GM21723 (cell line): Measurements from ENCODE around the gene DISP3.

ENCODE experiments used
- ATAC-seq: cut with Tn5 transposase; IDR thresholded peaks from one replicate; pipeline ENCODE4 v1.9.1; 2021; ENCODE audit warnings: mild to moderate bottlenecking, moderate library complexity; ENCODE audit not compliant: unreplicated experiment

The DISP3 gene, protein sequence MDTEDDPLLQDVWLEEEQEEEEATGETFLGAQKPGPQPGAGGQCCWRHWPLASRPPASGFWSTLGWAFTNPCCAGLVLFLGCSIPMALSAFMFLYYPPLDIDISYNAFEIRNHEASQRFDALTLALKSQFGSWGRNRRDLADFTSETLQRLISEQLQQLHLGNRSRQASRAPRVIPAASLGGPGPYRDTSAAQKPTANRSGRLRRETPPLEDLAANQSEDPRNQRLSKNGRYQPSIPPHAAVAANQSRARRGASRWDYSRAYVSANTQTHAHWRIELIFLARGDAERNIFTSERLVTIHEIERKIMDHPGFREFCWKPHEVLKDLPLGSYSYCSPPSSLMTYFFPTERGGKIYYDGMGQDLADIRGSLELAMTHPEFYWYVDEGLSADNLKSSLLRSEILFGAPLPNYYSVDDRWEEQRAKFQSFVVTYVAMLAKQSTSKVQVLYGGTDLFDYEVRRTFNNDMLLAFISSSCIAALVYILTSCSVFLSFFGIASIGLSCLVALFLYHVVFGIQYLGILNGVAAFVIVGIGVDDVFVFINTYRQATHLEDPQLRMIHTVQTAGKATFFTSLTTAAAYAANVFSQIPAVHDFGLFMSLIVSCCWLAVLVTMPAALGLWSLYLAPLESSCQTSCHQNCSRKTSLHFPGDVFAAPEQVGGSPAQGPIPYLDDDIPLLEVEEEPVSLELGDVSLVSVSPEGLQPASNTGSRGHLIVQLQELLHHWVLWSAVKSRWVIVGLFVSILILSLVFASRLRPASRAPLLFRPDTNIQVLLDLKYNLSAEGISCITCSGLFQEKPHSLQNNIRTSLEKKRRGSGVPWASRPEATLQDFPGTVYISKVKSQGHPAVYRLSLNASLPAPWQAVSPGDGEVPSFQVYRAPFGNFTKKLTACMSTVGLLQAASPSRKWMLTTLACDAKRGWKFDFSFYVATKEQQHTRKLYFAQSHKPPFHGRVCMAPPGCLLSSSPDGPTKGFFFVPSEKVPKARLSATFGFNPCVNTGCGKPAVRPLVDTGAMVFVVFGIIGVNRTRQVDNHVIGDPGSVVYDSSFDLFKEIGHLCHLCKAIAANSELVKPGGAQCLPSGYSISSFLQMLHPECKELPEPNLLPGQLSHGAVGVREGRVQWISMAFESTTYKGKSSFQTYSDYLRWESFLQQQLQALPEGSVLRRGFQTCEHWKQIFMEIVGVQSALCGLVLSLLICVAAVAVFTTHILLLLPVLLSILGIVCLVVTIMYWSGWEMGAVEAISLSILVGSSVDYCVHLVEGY (N-terminal part only)

DNA sequence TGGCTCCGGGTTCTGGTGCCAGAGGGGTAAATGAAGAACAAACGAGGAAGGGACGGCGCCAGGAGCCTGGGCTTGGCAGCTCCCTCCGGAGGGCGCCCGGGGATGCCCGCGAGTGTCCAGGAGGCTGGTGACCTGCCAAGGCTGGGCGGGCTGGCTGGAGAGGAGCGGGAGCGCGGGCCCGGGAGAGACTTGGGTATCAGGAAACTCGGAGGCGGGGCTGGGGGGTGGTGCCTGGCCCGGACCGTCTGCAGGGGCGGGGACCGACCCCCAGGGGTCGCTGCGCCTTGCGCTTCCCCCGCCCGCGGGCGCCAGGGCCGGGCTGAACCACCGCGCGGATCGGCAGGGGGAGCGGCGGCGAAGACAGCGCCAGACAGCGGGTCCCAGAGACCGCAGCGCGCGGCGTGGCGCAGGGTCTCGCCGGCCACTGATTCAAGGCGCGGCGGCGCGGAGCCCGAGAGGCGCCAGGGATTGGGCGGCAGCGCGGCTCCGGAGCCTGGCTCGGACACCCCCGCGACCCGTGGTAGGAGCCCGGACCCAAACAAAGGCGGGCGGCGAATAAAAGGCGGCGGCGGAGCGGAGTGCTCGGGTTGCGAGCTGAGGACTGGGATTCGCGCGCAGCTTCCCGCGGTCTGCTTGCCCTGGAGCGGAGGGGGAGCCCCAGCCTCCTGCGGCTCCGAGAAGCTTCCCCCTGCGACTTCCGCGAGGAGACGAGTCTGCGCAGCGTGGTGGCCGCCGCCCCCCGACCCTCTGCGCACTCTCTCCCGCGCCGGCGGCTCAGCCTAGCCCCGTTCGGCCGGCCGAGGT is at the start of gene DISP3:
TSS of gene DISP3 (plus strand) at position 585 of the 804 bp plus-strand sequence. CDS start 21,838 bp downstream, outside the sequence.
- peak; percentile 72 for ATAC-seq

DNA sequence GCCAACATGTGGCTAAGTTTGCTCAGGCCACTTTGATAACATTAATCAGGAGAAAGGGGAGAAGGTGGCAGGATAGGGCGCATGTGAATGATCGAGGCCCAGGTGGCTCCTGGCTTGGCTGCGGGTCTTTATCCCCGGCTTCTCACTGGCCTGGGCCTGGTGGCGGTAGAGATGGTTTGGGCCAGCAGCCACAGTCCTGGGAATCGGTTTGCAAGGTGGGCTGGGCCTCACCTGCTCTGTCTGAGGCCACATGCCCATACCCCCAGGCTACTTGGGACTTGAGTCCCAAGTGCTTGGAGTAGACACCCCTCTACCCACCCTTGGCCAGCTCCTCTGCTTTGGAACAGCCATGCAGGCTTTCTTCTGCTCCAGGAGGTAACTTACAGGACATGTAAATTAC is 49.7 kb upstream of the DISP3 start:
- no peak for ATAC-seq

DNA sequence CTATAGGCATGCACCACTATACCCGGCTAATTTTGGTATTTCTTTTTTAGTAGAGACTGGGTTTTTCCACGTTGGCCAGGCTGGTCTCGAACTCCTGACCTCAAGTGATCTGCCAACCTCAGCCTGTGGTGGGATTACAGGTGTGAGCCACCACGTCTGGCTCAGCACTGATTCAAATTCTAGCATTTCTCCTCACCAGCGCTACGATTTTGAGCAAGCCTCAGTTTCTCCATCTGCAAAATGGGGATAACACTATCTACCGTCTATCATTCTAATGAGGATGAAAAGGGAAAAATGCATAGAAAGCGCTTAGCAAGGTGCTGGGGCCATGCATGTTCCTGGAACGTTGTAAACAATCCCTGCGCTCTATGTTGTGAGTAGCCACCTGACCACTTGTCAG is 49.0 kb upstream of the DISP3 start:
- ATAC-seq = no peak

DNA sequence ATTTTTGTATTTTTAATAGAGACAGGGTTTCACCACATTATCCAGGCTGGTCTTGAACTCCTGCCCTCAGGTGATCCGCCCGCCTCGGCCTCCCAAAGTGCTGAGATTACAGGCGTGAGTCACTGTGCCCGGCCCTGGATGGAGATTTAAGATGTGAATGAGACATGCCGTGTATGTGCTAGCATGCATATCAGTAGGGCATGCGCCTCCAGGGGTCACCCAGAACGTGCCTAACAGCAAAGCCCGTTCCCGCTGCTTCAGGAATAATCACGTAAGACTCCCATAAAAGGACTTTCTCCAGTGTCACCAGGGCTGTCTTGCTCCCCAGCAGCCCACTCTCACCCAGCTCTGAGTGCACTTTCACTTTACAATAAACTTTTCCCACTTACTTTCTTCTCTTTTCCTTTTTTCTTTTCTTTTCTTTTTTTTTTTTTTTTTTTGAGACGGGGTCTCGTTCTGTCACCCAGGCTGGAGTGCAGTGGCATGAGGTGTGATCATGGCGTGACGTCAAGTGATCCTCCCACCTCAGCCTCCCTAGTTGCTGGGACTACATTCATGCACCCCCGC is 46.9 kb upstream of the DISP3 start:
- ATAC-seq = no peak

DNA sequence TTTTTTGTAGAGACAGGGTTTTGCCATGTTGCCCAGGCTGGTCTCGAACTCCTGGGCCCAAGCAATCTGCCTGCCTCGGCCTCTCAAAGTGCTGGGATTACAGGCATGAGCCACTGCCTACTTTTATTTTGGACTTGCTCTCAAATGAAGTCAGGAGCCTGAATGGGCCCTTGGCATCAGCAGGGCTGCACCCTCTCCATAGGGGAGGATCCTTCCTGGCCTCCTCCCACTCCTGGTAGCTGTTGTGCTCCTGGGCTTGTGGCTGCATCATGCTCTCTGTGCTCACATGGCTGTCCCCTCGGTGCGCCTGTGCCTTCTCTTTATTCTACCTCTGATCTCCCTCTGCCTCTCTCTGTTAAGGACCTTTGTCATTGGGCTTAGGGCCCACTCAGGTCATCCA is 46.4 kb upstream of the DISP3 start:
- no peak for ATAC-seq

DNA sequence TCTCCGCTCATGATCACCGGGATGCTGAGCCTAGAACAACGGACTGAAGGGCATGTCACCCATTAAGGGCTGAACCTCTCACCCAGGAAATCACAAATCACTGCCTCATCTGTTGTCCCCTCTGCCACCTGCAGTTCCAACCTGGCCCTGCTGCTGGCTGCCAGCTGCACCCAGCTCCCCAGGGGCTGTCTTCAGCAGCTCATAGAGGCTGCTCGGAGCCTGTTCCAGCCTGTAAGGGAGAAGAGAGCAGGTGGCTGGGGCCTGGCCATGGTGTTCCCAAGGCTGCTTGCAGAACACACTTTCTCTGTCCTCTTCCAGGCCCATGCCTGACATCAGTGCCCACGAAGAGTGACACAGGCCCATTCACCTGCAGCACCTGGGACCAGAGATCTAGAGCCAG is 44.5 kb upstream of the DISP3 start:
- ATAC-seq = no peak

DNA sequence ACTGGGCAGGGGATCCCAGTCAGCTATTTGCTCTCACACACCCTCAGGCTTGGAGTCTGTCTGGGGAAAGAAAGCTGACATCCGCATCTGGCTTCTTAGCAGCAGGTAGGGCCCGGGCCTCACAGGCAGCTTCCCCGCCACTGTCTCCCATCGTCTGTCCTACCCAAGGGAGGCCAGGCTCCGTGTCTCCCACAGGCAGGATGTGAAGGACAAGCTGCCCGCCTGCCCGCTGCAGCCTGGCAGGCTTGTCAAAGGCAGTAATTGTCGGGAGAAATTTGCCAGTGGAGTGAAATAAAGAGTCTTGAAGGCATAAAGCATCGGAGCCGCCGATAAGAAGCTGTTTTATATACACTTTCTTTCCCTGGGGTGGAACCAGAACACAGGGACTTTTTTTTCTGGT is 44.0 kb upstream of the DISP3 start:
- ATAC-seq = no peak

DNA sequence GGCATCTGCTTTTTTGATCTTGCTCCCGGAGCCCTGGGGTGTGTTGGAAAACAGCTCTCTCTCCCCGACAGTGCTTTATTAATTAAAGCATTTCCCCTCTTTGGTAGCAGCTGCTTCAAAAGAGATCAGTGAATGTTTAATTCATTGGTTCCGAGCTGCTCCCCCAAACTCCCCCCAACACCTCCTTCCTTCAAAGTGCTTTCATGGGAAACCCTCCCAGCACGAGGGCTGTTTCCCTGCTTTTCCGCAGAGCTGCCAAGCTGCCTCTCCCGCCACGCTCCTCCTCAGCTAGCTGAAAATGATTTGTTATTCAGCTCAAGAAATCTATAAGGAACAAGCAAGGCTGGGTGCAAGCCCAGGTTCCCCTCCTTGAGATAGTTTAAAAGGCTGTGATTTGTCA is 40.0 kb upstream of the DISP3 start:
- no peak for ATAC-seq

DNA sequence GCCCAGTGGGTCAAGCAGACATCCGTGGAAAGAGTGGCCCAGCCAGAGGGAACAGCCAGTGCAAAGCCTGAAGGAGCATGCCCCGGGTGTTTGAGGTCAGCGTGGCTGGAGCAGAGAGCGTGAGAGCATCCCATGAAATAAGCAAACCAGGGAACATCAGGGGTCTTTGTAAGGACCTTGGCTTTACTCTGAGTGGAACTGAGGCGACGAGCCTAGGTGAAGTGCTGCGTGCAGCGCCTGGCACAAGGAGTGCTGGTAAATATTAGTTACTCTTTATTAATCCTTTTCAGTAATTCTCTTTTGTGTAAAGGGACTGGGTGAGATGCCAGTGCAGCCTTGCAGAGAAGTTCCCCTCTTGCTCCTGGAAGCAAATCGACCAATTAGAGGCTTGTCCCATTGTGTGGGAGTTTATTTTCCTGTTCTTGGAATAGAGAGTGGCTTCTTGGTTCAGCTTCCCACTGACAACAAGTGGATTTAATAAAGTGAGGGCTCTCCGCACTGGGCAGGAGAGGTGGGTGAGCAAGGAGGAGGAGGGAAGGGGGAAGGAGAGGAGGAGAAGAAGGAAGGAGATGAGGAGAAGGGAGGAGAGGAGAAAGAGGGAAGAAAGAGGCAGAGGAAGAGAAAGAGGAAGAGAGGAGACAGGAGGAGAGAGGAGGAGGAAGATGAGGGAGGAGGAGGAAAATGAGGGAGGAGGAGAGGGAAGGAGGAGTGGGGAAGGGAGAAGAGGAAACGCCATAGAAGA is 37.6 kb upstream of the DISP3 start:
- no peak for ATAC-seq

DNA sequence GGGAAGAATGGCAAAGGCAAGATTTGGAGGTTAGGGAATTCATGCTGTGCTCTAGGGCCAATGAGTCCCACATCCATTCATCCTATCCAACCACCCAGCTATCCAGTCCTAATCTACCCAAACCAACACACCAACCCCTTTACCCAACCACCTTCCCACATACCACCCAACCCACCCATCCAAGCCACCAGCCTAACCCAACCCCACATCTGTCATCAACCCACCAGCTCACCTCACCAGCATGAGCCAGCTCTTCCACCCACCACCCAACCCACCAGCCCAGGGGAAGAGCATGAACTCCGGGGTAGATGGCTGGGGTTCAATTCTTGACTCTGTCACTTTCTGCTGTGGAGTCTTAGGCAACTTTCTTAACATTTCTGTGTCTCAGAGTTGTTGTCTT is 35.9 kb upstream of the DISP3 start:
- no peak for ATAC-seq

DNA sequence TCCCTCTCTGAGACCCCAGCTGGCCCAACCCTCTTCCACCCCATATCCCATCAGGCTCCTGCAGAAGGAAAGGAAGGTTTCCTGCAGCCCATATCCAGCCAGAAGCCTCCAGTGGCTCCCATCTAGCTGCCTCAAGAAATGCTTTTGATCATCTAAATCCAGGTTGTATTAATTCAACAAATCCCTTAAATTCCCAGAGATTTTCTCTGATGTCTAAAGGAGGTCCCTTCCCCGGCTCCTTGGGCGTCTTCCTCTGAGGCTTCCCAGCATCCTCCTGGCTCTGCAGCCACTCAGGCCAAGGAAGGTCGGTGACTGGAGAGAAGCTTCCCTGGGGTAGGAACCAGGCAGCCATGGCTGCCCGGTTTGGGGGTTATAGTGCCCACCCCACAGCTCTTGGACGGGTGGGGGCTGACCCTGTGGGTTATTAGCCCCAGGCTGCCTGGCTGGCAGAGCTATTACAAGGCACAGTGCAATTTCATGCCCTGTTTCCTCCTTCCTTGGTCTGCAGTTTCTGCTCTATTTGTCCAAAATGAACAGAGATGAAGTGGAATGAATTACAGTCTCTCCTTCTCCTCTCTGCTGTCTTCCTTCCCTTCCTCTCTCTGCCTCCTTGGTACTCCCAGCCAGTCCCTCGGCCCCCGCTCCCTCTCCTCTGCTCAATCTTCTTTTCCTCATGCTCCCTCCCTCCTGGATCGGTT is 34.8 kb upstream of the DISP3 start:
- ATAC-seq = no peak

DNA sequence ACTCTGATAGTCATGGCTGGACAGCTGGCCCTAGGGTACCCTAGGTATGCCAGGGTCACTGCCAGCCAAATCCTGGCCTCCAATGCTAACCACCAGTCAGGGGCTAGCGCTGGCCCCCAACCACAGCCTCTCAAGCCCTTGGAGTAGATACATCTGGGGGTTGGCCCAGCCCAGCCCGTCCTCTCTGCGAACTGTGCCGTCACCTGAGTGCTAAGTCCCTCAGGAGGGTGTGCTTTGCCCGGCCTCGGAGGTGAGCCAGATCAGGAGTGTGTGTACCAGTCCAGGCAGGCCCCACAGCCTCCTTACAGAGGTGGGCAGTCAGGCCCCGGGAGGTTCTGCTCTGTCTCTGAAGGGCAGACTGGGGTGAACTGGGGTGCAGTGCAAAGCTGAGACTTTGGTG is 34.0 kb upstream of the DISP3 start:
- no peak for ATAC-seq

DNA sequence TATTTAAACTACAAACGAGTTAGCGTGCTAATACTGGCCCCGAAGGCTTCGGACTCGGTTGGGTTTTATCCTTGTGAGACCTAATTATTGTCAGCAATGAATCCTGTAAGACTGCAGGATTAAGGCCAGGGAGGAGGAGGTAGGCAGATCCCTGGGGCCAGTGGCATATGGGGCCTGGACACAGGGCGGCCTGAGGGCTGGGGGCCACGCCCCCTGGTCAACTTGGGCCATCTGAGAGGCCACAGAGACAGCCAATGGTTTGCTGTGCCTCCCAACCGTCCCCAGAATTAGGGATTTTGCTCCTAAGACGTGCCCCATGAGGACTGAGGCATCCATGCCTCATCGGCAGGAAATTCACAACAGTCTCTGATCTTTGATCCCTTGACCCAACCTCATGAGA is 31.1 kb upstream of the DISP3 start:
- ATAC-seq = no peak

DNA sequence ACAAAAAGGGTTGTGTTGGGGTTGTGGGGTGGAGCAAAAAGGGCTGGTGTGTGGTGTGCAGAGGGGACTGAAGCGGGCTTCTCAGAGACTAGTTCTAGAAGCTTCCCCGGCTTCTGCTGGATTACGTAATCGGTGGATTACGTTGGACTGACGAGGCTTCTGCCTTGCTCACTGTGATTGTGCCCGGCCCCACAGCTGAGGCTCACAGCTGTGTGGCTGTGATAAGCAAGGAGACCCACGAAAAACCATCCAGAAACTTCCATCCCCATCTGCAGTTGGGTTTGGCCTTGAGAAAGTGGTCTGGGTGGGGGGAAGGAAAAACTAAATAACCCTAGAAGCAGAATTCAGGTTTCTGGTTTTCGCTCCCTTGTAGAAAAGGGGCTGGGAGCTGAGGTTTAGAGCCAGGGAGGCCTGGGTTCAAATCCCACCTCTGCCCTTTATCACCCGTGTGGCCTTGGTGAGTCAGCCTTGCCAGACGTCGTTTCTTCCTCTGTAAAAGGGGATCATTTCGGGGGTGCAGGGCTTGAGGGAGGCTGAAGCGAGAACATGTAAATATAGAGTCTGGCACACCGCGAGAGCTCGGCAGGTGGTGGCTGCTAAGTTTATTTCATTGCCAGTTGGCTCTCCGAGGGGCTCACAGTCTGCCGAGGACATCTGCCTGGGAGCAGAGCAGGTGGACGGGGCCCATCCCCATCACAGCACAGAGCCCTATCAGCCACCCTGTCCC is 30.4 kb upstream of the DISP3 start:
- ATAC-seq = no peak

DNA sequence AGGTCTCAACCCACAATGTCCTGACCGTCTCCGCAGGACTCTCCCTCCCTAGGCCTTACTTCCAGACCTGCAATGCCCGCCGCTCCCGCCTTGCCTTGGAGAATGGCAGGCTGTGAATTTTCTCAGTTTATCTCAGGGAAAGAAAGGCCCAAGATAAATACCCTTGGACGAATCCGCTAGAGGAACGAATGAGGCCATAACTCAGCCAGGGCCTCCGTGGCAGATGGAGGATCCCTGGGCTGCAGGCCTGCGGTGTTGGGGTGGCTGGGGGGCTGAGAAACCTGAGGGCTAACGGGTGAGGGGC is 29.9 kb upstream of the DISP3 start:
- no peak for ATAC-seq

DNA sequence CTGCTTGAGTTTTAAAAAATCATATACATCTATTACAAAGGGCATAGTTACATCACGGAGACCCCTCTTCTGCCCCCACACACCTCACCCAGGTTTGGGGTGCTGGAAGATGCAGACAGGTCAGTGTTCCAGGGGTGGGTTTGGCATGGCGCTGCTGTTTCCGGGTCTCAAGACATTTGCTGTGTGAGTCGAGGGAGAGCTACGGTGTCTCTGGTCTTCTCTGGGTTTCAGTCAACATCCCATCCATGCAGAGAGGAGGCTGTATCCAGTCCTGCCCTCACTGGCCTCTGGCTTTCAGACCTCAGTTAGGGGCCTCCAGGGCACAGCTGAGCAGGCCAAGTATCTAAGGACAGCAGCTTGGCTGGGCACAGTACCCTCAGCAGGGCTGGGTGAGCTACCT is 28.6 kb upstream of the DISP3 start:
- no peak for ATAC-seq

DNA sequence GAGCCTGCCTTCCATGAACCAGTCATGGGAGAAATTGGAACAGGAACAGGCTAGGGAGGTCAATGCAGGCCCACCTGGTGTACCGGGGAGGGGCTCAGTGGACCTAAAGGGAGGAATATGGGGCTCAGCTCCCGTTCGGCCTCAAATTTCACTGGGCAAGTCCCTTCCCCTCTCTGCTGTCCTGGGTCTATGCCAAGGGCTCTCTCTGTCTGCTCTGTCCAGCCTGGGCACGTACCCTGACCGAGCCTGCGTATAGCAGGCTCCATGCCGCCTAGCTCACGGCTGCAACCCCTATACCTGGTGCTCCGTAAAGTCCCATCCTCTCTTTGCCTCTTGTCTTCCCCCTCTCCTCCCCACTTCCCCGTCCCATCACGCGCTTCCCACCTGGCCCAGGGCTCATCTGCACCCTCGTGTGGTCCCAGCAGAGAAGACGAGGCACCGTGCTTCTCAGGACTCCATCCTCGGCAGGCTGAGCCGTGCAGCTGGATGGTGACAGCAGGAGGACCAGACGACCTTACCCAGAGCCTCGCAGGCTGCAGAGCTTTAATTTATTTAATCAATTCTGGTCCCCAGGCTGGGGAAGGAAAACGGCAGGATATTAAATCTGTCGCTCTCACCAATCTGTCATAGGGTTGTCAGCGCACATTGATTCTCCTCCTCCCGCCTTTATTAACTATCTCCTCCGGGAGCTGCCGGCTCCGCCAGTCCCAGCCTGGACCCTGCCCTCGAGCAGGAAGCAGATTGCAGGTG is 25.0 kb upstream of the DISP3 start:
- no peak for ATAC-seq
